DMS79 (cell line): ENCODE measurements around the gene FRAS1.
"Not testable (repeated sequence)": the region's sequence is repeated elsewhere in the genome, so short reads cannot be mapped to it uniquely, and the experiment has no call there.

Experiments
- DNase-seq: peaks from one replicate; lab custom pipeline; 2025; lab: John Stamatoyannopoulos, UW

Gene FRAS1

DNA sequence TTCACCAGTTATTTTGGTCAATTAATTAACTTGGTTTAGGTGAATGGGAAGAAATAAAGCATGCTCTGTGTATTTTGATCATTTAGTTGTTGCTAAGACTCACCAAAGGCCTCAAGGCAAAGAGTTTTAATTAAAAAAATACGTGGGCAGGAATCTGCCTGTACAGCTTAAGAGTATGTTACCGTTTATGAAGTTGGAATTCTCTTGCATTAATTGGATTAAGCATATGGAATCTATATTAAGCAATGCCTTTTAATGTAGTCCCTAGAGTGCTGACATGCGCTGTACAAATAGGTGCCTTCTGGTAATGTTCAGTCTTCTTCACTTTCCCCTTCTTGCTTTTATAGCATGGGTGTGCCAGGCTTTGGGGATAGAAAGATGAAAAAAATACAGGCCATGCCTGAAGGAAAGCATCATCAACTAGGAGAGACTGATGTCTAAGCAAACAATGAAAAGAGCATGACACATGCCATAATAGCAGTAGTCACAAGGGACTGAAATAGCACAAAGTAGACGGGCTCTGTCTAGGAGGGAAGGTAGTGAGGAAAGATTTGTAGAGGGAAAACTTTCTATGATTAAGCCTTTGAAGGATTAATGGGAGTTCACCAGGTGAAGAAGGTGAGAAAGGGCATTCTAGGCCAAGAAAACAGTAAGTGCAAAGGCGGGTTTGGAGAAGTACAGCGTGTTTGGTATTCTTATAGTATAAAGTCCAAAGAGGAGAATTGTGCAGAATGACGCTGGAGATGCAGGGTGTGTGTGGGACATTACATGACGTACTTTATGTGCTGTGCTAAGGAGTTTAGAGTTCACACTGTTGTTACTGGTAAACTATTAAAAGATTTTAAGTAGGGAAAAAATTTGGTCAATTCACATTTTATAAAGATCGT lies 268.4 kb downstream of the FRAS1 start:
- no peak for DNase-seq

GRCh38 chr4:78328591-78328990 lies 271.5 kb downstream of the FRAS1 start:
- DNase-seq: not testable (repeated sequence)

- no peak for DNase-seq
Measured at GRCh38 chr4:78331186-78331585, 274.1 kb downstream of the FRAS1 start.

DNA sequence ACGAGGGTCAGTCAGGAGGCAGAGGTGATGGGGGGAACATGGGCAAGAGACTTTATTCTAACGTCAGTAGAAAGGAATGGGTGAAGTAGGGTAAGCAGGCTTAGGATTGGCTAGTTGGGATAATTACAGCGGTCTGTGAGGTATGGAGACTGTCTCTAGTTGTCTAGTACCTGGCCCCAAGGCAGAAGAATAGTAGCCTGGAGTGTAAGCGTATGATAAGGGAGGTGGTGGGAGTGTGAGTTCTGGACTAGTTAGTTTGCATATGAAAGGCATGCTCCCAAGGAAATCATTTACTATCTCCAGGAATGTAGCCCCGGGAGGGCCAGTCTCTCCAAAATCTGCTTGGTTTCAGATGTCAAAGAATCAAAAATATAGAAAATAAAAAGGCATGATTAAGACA lies 274.8 kb downstream of the FRAS1 start:
- no peak for DNase-seq

DNA sequence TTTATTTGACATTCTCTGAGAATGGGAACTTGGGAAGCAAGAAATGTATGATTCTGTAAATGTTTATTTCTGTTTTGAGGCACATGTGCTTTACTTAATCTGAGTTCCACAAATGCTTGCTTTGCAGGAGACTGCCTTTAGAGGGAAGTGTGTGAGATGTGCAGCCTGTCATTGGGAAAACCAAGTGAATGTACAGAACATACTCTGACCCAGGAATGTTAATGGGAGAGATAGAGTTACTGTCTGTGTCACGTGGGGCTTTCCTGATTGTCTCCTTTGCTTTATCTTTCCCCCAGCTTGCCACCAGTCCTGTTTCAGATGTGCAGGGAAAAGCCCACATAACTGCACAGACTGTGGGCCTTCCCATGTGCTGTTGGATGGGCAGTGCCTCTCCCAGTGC lies 275.9 kb downstream of the FRAS1 start:
- DNase-seq: no peak

- no peak for DNase-seq
Measured at GRCh38 chr4:78336093-78336943, 279.2 kb downstream of the FRAS1 start.

- DNase-seq: no peak
Measured at GRCh38 chr4:78337244-78338020, 280.3 kb downstream of the FRAS1 start.

DNA sequence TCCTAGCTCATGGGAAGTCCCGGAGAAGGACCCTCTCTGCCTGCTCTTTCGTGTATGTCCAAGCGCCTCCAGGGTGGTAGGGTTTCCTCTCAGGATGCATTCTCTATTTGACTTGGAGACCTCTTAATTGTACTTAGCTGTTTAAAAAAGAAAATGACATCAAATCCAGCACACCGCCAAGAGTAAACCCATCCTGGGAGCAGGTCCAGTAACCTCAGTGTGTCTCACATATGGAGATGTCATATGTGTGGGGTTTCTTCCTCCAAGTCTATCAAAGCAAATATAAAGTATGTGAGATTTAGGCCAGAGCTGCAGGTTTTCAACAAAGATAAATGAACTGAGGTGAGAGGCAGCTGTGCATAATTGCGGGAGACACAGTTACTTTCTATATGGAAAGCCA lies 285.0 kb downstream of the FRAS1 start:
- DNase-seq: no peak

DNA sequence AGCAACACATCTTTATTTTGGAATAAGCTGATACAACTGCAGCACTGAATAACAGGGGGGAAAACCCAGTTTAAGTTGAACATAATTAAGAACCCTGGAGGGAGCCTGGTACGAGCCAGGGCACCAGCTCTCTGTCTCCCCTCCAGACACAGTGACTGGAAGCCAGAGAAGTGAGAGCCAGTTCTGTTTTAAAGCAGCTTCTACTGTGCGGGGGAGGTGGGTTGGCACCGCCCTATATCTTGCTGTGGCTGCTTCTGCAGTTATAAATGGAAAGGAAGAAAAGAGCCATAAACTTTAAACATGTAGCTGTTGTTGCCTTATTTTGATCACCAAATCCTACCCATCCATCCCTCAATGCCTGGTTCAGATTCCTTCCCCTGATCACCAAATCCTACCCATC lies 286.6 kb downstream of the FRAS1 start:
- no peak for DNase-seq

GRCh38 chr4:78345237-78345636 lies 288.1 kb downstream of the FRAS1 start:
- no peak for DNase-seq

- no peak for DNase-seq
Measured at GRCh38 chr4:78346222-78346621, 289.1 kb downstream of the FRAS1 start.

DNA sequence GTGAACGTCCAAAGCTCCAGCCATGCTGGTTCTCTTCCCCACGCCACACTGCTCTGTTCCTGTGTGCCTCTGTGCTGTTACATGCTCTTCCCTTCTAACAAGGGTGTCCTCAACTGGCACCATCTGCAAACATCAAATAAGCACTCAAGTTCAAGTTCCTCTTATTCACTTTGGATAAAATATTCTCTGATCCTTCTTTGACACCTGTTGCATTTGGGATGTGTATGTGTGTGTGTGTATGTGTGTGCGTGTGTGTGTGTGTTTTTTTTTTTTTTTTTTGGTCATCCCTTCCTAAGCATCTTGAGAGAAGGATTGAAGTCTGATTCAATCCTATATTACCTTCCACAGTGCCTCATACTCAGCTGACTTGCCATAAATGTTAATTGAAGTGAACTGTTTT lies 290.4 kb downstream of the FRAS1 start:
- DNase-seq: no peak

- DNase-seq: no peak
Measured at GRCh38 chr4:78353921-78354320, 296.8 kb downstream of the FRAS1 start.

- peak; percentile 28 for DNase-seq
Measured at GRCh38 chr4:78354782-78355181, 297.7 kb downstream of the FRAS1 start.

GRCh38 chr4:78355306-78355705 lies 298.2 kb downstream of the FRAS1 start:
- DNase-seq: no peak

- DNase-seq: peak; percentile 80
Measured at GRCh38 chr4:78356251-78356786, 299.2 kb downstream of the FRAS1 start.

GRCh38 chr4:78357122-78357521 lies 300.0 kb downstream of the FRAS1 start:
- no peak for DNase-seq

DNA sequence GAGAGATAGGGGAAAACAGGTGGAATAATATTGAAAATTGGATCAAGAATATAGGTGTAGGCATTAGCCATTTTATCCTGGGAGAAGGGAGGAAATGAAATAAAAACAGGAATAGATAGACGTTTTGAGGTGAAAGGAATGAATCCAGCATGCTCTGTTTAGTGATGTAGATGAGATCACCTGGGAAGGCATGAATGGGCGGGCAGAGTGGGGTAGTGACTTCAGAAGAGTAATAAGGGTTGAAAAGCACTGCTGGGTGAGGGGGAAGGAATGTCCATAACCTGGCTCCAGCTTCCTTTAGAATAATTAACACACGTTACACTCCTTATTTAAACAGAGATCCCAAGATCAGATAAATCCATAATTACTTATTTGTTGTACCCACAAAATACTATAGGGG lies 303.3 kb downstream of the FRAS1 start:
- DNase-seq: no peak

DNA sequence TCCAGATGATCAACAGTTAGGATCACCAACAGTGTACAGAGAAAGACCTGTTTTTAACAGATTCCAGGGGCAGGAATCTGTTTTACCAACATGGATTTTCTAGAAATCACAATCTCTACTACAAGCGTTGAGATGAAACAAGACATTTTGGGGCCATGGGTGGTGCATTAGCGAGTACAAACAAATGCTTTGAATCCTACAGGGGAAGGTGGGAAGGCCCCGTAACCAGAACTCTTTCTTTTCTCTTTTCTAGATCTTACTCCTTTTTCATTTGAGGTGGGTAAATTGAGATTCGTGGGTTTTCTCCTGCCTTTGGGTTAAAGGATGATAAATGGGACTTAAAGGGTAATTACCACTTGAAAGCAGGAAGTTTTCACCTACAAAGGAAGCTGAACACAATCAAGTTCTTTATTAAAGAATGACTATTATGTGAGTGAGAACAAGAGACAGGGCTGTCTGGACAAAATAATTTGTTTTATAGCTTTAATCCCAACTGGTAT lies 304.5 kb downstream of the FRAS1 start:
- no peak for DNase-seq

- DNase-seq: no peak
Measured at GRCh38 chr4:78362310-78362709, 305.2 kb downstream of the FRAS1 start.

DNA sequence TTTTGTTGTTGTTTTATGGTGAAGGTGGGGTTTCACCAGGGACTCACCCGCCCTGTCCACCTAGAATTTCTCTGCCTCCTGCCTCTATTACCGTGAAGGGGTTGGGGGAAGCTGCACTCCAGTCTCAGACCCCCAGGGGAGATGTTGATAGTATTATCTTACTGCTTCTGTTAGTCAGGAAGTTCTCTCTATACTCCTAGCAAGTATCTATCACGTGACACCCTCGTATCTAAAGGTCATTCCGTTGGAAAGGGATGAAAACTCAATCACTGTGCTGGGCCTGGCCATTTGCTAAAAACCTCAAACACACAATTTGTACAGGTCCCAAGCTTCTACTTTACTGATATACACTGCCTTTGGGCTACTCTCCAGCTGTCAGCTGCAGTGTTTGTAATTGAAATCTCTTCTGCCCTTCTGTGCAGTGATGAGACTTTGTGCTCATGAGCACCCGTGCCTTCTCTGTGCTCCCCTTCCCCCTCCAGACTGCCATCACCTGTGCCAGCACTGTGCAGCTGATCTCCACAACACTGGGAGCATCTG lies 306.0 kb downstream of the FRAS1 start:
- DNase-seq: no peak

DNA sequence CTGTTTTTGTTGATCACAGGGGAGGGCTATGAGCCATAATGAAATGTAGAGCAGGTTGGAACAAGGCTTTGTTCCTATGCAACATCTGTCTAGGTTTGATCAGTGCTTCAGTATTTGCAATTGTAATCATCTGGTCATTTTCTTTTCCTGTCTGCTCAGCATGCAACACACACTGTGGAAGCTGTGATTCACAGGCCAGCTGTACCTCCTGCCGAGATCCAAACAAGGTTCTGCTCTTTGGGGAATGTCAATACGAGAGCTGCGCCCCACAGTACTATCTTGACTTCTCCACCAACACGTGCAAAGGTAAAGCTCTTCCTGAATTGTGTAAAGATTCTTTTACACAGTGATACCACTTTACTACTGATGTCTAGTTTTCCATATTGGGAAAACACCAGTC lies 312.6 kb downstream of the FRAS1 start:
- DNase-seq: no peak
